ENCODE results near the gene NIPA2. TPM values are rescaled to one million over a fixed set of nuclear protein-coding genes. Genes with fewer than 3 reads are reported as not detected.

NIPA2 gene
- total RNA-seq, 1 donor from 2014 or later = 71.2 TPM

GRCh38 chr15:22810033-22810852 is 28.2 kb upstream of the NIPA2 start:
- peaks cover 2% of the 10 kb centered on the region for H3K36me3 Mint-ChIP-seq (ENCODE audit: low read depth)
- no peaks in the 10 kb centered on the region for H3K27me3 Mint-ChIP-seq (ENCODE audit: insufficient read depth)
- H3K27ac Mint-ChIP-seq = no peak overlapping the region
- no peaks in the 10 kb centered on the region for H3K9me3 Mint-ChIP-seq
- intact Hi-C loops (cut with micrococcal nuclease) = no loop called here
- H3K4me1 Mint-ChIP-seq (ENCODE audit: low read depth) = peaks cover 8% of the 10 kb centered on the region
- no peak overlapping the region for H3K4me3 Mint-ChIP-seq
- DNase-seq (ENCODE audit: low spot score) = no peak

GRCh38 chr15:22810853-22811338 is 27.6 kb upstream of the NIPA2 start:
- no peak overlapping the region for H3K4me3 Mint-ChIP-seq
- H3K27ac Mint-ChIP-seq = no peak overlapping the region
- H3K9me3 Mint-ChIP-seq = no peaks in the 10 kb centered on the region
- no peak for DNase-seq (ENCODE audit: low spot score)
- intact Hi-C loops (cut with micrococcal nuclease) = no loop called here
- H3K4me1 Mint-ChIP-seq (ENCODE audit: low read depth) = peaks cover 8% of the 10 kb centered on the region
- H3K36me3 Mint-ChIP-seq (ENCODE audit: low read depth) = peaks cover 4% of the 10 kb centered on the region
- no peaks in the 10 kb centered on the region for H3K27me3 Mint-ChIP-seq (ENCODE audit: insufficient read depth)

- Mint-ChIP-seq H3K4me1 (ENCODE audit: low read depth) (peaks cover 1% of the 10 kb centered on the region), H3K27ac (no peak overlapping the region), H3K27me3 (ENCODE audit: insufficient read depth) (no peaks in the 10 kb centered on the region), H3K36me3 (ENCODE audit: low read depth) (peaks cover 4% of the 10 kb centered on the region), H3K9me3 (no peaks in the 10 kb centered on the region), H3K4me3 (no peak overlapping the region)
- intact Hi-C loops (cut with micrococcal nuclease) = no loop called here
- no peak for DNase-seq (ENCODE audit: low spot score)
These were observed 26.8 kb upstream of the NIPA2 start for GRCh38 chr15:22811640-22812039.

DNA sequence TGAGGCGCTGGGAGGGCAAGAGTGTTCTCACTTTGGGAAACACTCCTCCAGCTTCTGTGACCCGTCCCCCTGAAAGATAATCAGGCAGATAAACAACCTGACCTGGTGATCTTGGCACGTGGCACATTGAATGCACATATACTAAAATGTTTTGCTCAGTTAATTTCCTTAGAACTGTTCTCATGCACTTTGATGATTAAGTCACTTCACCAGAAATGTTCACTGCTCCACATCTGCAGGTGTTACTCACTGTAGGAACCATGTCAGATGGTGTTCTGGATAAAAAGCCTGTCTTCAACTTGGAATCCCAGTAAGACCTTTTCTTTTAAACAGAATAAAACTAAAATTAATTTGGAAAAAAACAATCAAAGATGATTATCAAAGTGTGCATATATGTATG is 24.6 kb upstream of the NIPA2 start:
- intact Hi-C loops (cut with micrococcal nuclease) = no loop called here

DNA sequence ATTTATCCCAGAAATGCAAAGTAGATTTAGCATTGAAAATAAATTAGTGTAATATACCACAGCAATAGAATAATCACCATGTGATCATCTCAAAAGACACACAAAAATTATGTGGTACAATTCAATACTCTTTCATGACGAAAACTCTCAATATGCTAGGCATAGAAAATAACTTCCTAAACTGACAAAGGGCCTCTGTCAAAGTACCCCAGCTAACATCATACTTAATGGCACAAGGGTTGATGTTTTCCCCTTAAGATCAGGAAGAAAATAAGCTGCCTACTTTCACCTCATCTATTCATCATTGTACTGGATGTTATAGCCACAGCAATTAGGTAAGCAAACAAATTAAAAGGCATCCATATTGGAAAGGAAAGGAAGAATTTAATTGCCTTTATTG is 22.7 kb upstream of the NIPA2 start:
- intact Hi-C loops (cut with micrococcal nuclease) = no loop called here
- Mint-ChIP-seq H3K4me1 (ENCODE audit: low read depth) (no peaks in the 10 kb centered on the region), H3K27ac (no peak overlapping the region), H3K36me3 (ENCODE audit: low read depth) (peaks cover 12% of the 10 kb centered on the region), H3K9me3 (no peaks in the 10 kb centered on the region), H3K27me3 (ENCODE audit: insufficient read depth) (no peaks in the 10 kb centered on the region), H3K4me3 (no peak overlapping the region)
- no peak for DNase-seq (ENCODE audit: low spot score)

More for the DNA sequence above, 24.6 kb upstream of the NIPA2 start:
- Mint-ChIP-seq H3K36me3 (ENCODE audit: low read depth) (peaks cover 10% of the 10 kb centered on the region), H3K9me3 (no peaks in the 10 kb centered on the region), H3K27ac (no peak overlapping the region), H3K4me1 (ENCODE audit: low read depth) (no peaks in the 10 kb centered on the region), H3K4me3 (no peak overlapping the region), H3K27me3 (ENCODE audit: insufficient read depth) (no peaks in the 10 kb centered on the region)
- no peak for DNase-seq (ENCODE audit: low spot score)

GRCh38 chr15:22819651-22820050 is 18.8 kb upstream of the NIPA2 start:
- Mint-ChIP-seq H3K27me3 (ENCODE audit: insufficient read depth) (no peaks in the 10 kb centered on the region), H3K9me3 (no peaks in the 10 kb centered on the region), H3K36me3 (ENCODE audit: low read depth) (peaks cover 26% of the 10 kb centered on the region), H3K4me3 (no peak overlapping the region), H3K27ac (no peak overlapping the region), H3K4me1 (ENCODE audit: low read depth) (no peaks in the 10 kb centered on the region)
- intact Hi-C loops (cut with micrococcal nuclease) = no loop called here
- no peak for DNase-seq (ENCODE audit: low spot score)

- Mint-ChIP-seq H3K27ac (no peak overlapping the region), H3K36me3 (ENCODE audit: low read depth) (peaks cover 18% of the 10 kb centered on the region), H3K27me3 (ENCODE audit: insufficient read depth) (no peaks in the 10 kb centered on the region), H3K9me3 (no peaks in the 10 kb centered on the region), H3K4me1 (ENCODE audit: low read depth) (no peaks in the 10 kb centered on the region), H3K4me3 (no peak overlapping the region)
- intact Hi-C loops (cut with micrococcal nuclease) = no loop called here
- no peak for DNase-seq (ENCODE audit: low spot score)
These were observed 14.9 kb upstream of the NIPA2 start for GRCh38 chr15:22823495-22824128.

DNA sequence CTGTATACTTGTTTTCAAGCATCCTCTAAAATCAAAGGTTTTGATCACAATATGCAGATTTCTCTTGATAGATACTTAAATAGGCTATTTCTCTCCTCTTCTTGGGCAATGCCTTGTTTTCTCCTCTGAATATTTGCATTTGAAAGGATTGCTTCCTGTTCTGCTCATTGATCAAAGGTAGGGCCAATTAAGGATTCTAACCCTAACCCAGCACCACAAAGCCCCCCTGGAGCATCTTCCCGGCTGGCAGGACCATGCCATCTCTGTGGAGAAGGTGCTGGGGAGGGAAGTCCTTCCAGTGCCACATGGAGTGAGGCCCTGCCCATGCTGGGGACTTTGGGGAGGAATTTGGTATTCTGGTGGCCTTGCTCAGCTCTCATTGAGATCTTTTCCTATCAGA is 11.3 kb upstream of the NIPA2 start:
- Mint-ChIP-seq H3K27ac (no peak overlapping the region), H3K4me3 (no peak overlapping the region), H3K27me3 (ENCODE audit: insufficient read depth) (no peaks in the 10 kb centered on the region), H3K4me1 (ENCODE audit: low read depth) (no peaks in the 10 kb centered on the region), H3K9me3 (no peaks in the 10 kb centered on the region), H3K36me3 (ENCODE audit: low read depth) (peaks cover 8% of the 10 kb centered on the region)
- DNase-seq (ENCODE audit: low spot score) = no peak
- intact Hi-C loops (cut with micrococcal nuclease) = no loop called here

DNA sequence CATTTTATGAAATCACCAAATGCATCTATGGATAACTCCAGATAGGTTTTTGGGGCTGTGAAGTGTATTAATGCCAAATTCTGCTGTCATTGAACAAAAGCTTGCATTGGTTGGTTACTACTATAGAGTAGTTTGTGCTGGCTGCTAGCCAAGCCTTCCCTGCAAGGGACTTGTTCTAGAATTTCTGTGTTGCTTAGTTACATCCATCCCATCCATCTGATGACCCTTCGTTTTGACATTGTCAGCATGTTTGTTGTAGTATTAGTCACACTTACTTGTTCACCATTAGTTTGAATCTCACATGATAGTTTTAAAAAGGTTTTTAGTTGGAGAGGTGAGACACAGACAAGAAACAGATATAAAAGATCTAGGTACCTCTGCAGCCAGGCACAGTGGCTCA is 7.0 kb upstream of the NIPA2 start:
- no peak overlapping the region for H3K4me3 Mint-ChIP-seq
- H3K4me1 Mint-ChIP-seq (ENCODE audit: low read depth) = no peaks in the 10 kb centered on the region
- no peaks in the 10 kb centered on the region for H3K36me3 Mint-ChIP-seq (ENCODE audit: low read depth)
- peaks cover 5% of the 10 kb centered on the region for H3K27me3 Mint-ChIP-seq (ENCODE audit: insufficient read depth)
- intact Hi-C loops (cut with micrococcal nuclease) = no loop called here
- H3K27ac Mint-ChIP-seq = no peak overlapping the region
- DNase-seq (ENCODE audit: low spot score) = no peak
- H3K9me3 Mint-ChIP-seq = no peaks in the 10 kb centered on the region

DNA sequence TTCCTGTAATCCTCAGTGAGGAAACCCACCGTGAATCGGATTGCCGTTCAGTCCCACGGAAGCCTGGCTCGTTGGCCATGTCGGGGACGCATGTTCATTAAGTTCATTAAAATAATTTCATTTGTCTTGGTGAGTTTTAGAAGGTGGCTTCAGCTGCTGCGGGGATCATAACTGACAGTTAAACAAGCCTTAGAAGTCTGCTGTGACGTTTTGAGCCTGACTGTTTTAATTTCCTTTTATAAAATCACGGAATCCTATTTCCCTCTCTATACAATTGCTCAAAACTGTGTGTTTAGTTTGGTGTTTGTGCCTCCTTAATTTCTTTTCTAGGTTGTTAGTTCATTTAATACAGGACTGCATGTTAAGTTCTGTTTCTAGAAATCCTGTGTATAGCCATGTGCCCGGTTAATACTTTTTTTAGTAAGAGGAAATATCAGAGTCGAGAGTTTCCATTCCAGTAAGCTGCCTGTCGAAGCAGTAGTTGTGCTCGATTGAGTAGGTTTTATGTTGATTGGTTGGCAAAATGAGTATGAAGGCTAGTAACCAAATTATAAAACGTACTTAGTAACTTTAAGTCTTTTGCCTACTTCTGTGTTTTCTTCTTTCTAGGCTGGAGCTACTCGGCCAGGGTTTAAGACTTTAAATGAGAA is 705 bp downstream of the NIPA2 start:
- peaks cover 5% of the 10 kb centered on the region for H3K27me3 Mint-ChIP-seq (ENCODE audit: insufficient read depth)
- H3K27ac Mint-ChIP-seq = peak overlapping the region; percentile 97
- DNase-seq (ENCODE audit: low spot score) = no peak
- peak overlapping the region; percentile 97 for H3K4me3 Mint-ChIP-seq
- peaks cover 32% of the 10 kb centered on the region for H3K4me1 Mint-ChIP-seq (ENCODE audit: low read depth)
- H3K9me3 Mint-ChIP-seq = no peaks in the 10 kb centered on the region
- H3K36me3 Mint-ChIP-seq (ENCODE audit: low read depth) = peaks cover 13% of the 10 kb centered on the region
- intact Hi-C loops (cut with micrococcal nuclease) = loop anchor here (2.0 to 5.0 kb wide), 4 partner anchors 30 to 198 kb away; partner anchors contain the start of genes NIPA1 and TUBGCP5

DNA sequence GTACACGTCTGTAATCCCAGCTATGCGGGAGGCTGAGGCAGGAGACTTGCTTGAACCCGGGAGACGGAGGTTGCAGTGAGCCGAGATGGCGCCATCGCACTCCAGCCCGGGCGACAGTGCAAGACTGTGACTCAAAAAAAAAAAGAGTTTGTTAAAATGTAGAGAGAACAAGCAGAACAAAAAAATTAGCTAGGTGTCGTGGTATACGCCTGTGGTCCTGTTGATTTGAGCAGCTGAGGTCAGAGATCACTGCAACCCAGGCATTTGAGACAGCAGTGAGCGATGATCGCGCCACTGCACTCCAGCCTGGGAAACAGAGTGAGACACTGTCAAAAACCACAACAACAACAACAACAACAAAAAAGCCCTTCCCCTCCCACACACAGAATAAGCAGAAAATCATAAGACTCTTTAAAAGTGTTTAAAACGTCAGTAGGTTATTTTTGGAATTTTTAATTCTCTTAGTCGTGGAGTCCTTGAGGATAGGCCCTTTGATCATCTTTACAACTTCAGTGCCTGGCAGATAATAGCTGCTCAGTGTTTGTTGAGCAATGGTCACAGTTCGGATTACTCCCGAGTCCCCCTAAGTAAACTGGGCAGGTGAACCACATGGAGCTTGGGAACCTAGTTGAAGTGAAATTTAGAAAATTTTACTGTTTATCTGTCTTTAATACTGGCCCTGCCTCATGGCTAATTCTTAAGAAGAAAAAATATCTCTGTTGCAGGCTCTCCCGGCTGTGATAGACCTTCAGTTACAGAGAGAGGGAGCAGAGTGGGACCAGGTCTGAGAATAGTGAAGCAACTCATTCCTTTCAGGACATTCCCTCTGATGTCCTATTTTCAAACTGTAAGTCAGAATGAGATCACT is 6.2 kb downstream of the NIPA2 start:
- DNase-seq (ENCODE audit: low spot score) = no peak
- H3K4me3 Mint-ChIP-seq = no peak overlapping the region
- intact Hi-C loops (cut with micrococcal nuclease) = no loop called here
- no peaks in the 10 kb centered on the region for H3K9me3 Mint-ChIP-seq
- peaks cover 30% of the 10 kb centered on the region for H3K36me3 Mint-ChIP-seq (ENCODE audit: low read depth)
- peaks cover 32% of the 10 kb centered on the region for H3K4me1 Mint-ChIP-seq (ENCODE audit: low read depth)
- no peak overlapping the region for H3K27ac Mint-ChIP-seq
- H3K27me3 Mint-ChIP-seq (ENCODE audit: insufficient read depth) = no peaks in the 10 kb centered on the region

DNA sequence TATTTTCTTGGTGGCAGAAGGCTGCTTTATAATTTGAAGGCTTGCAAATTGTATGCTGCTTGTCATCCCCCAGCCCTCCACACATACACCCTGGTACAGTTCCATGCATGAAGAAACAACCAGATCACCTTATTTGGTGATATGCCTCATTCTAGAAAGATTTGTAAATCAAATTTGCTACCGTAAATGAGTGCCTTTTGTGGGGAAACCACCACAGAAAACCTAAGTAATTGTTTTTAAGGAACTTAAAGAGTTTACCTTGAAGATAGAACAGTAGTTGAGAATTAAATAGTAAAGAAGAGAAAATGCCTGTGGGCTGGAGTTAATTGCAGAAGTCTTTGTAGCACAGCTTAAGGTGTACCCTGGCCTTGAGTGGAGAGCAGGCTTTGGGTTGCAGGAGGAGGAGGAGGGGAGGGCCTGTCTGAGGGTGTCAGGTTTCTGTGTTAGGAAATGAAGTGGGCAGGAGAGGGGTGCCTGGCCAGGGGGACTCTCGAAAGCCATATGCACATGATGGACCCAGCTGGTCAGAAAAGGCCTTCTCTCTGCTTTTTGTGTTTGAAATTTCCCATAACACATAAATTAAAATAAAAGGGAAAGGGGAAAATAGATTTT is 6.9 kb downstream of the NIPA2 start:
- intact Hi-C loops (cut with micrococcal nuclease) = no loop called here
- Mint-ChIP-seq H3K27me3 (ENCODE audit: insufficient read depth) (no peaks in the 10 kb centered on the region), H3K4me1 (ENCODE audit: low read depth) (peaks cover 29% of the 10 kb centered on the region), H3K27ac (no peak overlapping the region), H3K4me3 (no peak overlapping the region), H3K9me3 (no peaks in the 10 kb centered on the region), H3K36me3 (ENCODE audit: low read depth) (peaks cover 31% of the 10 kb centered on the region)
- DNase-seq (ENCODE audit: low spot score) = no peak

Data from activated T-helper 1 cell treated with anti-CD3 and anti-CD28 coated beads, Interleukin-12 subunit alpha, Interleukin-12 subunit beta, Interleukin-2, Interleukin-4 antibody, amounts not matched to agents 30 ng/mL and 10 ng/mL and 1 ng/mL, durations not matched to agents 14 hours and 24 hours and 36 hours (primary cell).